Tibial nerve (tissue), 4 donors: ENCODE results near the gene SLC17A2. TPM values are rescaled to one million over a fixed set of nuclear protein-coding genes. Genes with fewer than 3 reads are reported as not detected.
A peak's percentile ranks its signal among the peaks of the same experiment; 100 is the strongest.

ENCODE experiments used
- DNase-seq, 2 donors: peaks; one replicate each; pipeline ENCODE4 v3.0.0-alpha.2; 2019; ENCODE audit warnings: low spot score in 2 of 2
- H3K27ac ChIP-seq, 4 donors: fragments of 200-600 bp; sonication (generic) in 3 of 4; one replicate each; pipeline ENCODE4 v1.5.1; 2017 to 2019; ENCODE audit warnings: mild to moderate bottlenecking in 1 of 4
- H3K27me3 ChIP-seq, 2 donors: fragments of 200-600 bp; sonication (generic) in 1 of 2; one replicate each; pipeline versions ENCODE4 v1.5.1 to v1.6.0; 2017 to 2019
- H3K36me3 ChIP-seq, 3 donors: fragments of 200-600 bp; sonication (generic); one replicate each; pipeline ENCODE4 v1.5.1; 2018 to 2019
- H3K4me1 ChIP-seq, 4 donors: fragments of 200-600 bp; sonication (generic) in 3 of 4; one replicate each; pipeline ENCODE4 v1.5.1; 2017 to 2019
- H3K4me3 ChIP-seq, 4 donors: fragments of 200-600 bp; sonication (generic) in 3 of 4; one replicate each; pipeline ENCODE4 v1.5.1; 2017 to 2019; ENCODE audit warnings: mild to moderate bottlenecking in 1 of 4, moderate library complexity in 1 of 4
- H3K9me3 ChIP-seq, 4 donors: fragments of 200-600 bp; sonication (generic) in 3 of 4; one replicate each; pipeline ENCODE4 v1.5.1; 2017 to 2019
- EP300 ChIP-seq, 2 donors: sonication (generic); formaldehyde crosslinking; IDR thresholded peaks; one replicate each; pipeline ENCODE4 v1.6.1; 2017; ENCODE audit warnings: antibody characterized with exemption in 2 of 2, mild to moderate bottlenecking in 1 of 2
- POLR2A ChIP-seq, 2 donors: fragments of 450-650 bp; IDR thresholded peaks; one replicate each; pipeline ENCODE4 v1.6.1; 2017; ENCODE audit warnings: antibody characterized with exemption in 2 of 2, mild to moderate bottlenecking in 2 of 2, moderate library complexity in 2 of 2
- WGBS, 2 donors: methylation state at CpG; one replicate each; pipeline ENCODE4 v1.1.5; 2018; 5-methylcytosine and 5-hydroxymethylcytosine counted together
- total RNA-seq, 4 donors: library from RNA; depleted of rRNA; stranded (reverse); fragments of >200 nt; gene quantifications; one replicate each; pipeline ENCODE4 v1.1.0, GENCODE V29; 2016
- TF ChIP-seq, protein P1 (sequence below), 5 experiments: fragments of 200-600 bp in 3 of 5; fragments of 450-650 bp in 2 of 5; sonication (generic) in 3 of 5; IDR thresholded peaks; one replicate each; pipeline ENCODE4 v1.5.1; 2016 to 2019; ENCODE audit warnings: antibody characterized with exemption in 5 of 5, mild to moderate bottlenecking in 3 of 5, moderate library complexity in 2 of 5

Gene SLC17A2
- total RNA-seq, 4 donors from 2014 or later = not detected

DNA sequence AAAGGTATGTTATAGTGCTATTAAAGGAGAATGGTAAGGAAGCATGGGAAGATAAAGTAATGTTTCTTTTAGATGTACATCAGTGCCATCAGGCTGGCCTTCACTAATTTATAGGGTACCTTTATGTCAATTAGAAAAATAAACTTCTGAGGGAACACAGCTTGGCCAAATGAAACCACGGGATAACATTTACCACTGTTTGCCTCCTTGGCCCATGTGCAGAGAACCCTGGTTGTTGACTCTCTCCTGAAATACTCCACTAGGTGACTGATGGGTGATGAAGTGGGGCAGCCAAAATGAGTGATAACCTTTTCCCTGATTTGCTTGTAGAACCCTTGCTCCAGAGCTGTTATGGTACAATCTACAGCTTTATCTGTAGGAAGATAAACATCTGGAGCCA is 41.6 kb upstream of the SLC17A2 start:
- Histone ChIP-seq H3K4me3 (no peak overlapping the region), H3K27me3 (no peaks in the 10 kb centered on the region), H3K4me1 (peaks cover 0 to 34% (median 18%) of the 10 kb centered on the region in 4 donors), H3K36me3 (peaks cover 0 to 92% (median 34%) of the 10 kb centered on the region in 3 donors), H3K9me3 (no peaks in the 10 kb centered on the region), H3K27ac (peak overlapping the region in 1 of 4 donors; percentile 87)
- 89 to 100% methylated on average over 1 of the region's 1 CpG for WGBS, 2 donors
- TF ChIP-seq, protein P1, sequence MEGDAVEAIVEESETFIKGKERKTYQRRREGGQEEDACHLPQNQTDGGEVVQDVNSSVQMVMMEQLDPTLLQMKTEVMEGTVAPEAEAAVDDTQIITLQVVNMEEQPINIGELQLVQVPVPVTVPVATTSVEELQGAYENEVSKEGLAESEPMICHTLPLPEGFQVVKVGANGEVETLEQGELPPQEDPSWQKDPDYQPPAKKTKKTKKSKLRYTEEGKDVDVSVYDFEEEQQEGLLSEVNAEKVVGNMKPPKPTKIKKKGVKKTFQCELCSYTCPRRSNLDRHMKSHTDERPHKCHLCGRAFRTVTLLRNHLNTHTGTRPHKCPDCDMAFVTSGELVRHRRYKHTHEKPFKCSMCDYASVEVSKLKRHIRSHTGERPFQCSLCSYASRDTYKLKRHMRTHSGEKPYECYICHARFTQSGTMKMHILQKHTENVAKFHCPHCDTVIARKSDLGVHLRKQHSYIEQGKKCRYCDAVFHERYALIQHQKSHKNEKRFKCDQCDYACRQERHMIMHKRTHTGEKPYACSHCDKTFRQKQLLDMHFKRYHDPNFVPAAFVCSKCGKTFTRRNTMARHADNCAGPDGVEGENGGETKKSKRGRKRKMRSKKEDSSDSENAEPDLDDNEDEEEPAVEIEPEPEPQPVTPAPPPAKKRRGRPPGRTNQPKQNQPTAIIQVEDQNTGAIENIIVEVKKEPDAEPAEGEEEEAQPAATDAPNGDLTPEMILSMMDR (IDR thresholded peaks at IDR 0.05) = no peak
- TF ChIP-seq EP300 (IDR thresholded peaks at IDR 0.05) = no peak
- no peak for TF ChIP-seq POLR2A (IDR thresholded peaks at IDR 0.05)
- DNase-seq = no peak

DNA sequence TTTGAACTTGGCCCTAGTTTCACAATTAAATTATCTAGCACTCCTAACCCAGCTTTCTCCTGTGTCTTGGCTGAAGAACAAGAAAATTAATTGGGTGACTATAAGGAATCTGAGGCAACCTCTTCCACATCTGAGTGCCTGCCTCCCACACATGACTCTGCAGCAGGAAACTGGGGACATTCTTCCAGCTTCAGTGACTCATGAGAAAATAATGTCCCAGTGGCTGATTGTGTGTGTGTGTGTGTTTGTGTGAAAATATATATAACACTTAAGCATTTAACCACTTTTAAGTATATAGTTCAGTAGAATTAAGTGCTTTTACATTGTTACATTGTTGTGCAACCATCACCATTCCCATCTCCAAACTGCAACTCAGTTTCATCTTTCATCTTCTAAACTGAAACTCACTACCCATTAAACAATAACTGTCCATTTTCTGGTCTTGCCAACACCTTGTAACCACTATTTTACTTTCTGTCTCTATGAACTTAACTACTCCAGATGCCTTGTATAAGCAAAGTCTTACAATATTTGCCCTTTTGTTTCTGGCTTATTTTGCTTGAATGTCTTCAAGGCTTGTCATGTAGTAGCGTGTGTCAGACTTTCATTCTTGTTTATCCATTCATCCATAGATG is 40.8 kb upstream of the SLC17A2 start:
- DNase-seq = no peak
- Histone ChIP-seq H3K27ac (peak overlapping the region in 2 of 4 donors; percentile 42 to 87), H3K9me3 (no peaks in the 10 kb centered on the region), H3K4me1 (peaks cover 0 to 42% (median 25%) of the 10 kb centered on the region in 4 donors), H3K4me3 (no peak overlapping the region), H3K27me3 (no peaks in the 10 kb centered on the region), H3K36me3 (peaks cover 0 to 92% (median 32%) of the 10 kb centered on the region in 3 donors)
- 96 to 100% methylated on average over 1 of the region's 1 CpG for WGBS, 2 donors
- TF ChIP-seq EP300 (IDR thresholded peaks at IDR 0.05) = peak in 1 of 2 donors; percentile 34
- TF ChIP-seq, protein P1 (IDR thresholded peaks at IDR 0.05) = no peak

DNA sequence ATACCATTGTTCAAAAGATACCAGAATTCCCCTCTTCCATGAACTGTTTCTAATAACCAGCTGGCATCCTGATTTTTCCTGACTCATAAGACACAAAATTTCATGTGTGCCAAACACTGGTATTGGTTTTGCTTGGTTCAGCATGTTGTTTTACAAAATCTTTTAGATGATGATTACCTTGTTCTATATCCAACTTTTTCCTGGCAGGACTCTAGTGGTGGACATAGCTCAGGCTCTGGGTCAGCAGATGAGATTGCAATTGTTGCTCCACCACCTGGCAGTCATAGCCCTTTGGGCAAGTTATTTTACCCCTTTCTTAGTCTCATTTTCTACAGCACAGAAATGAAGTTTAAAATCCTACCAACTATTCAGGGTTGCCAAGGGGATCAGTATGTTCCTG is 38.3 kb upstream of the SLC17A2 start:
- DNase-seq = no peak
- TF ChIP-seq, protein P1 (IDR thresholded peaks at IDR 0.05) = no peak
- TF ChIP-seq EP300 (IDR thresholded peaks at IDR 0.05) (no peak), POLR2A (IDR thresholded peaks at IDR 0.05) (no peak)
- no peak overlapping the region for H3K4me3 ChIP-seq
- peak overlapping the region in 2 of 4 donors; percentile 24 to 44 for H3K27ac ChIP-seq
- H3K4me1 ChIP-seq = peaks cover 0 to 68% (median 39%) of the 10 kb centered on the region in 4 donors
- peaks cover 0 to 81% (median 28%) of the 10 kb centered on the region in 3 donors for H3K36me3 ChIP-seq
- H3K27me3 ChIP-seq = no peaks in the 10 kb centered on the region
- no peaks in the 10 kb centered on the region for H3K9me3 ChIP-seq

DNA sequence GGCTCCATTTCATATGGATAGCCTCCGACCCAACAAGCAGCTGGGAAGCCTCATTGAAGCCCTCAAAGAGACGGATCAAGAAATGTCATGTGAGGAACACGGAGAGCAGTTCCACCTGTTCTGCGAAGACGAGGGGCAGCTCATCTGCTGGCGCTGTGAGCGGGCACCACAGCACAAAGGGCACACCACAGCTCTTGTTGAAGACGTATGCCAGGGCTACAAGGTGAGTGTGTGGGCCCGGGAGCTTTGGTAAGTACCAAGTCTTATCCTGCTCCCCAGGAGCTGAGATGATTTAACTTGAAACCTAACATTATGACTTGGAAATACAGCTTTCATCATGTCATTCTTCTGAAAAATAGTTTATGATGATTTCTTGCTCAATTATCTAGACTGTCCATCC is 36.2 kb upstream of the SLC17A2 start:
- Histone ChIP-seq H3K27ac (no peak overlapping the region), H3K9me3 (no peaks in the 10 kb centered on the region), H3K4me1 (peaks cover 0 to 79% (median 46%) of the 10 kb centered on the region in 4 donors), H3K36me3 (peaks cover 0 to 60% (median 9%) of the 10 kb centered on the region in 3 donors), H3K27me3 (no peaks in the 10 kb centered on the region), H3K4me3 (no peak overlapping the region)
- TF ChIP-seq, protein P1 (IDR thresholded peaks at IDR 0.05) = no peak
- TF ChIP-seq POLR2A (IDR thresholded peaks at IDR 0.05) (no peak), EP300 (IDR thresholded peaks at IDR 0.05) (no peak)
- DNase-seq = no peak
- 98% methylated on average over 9 of the region's 9 CpGs for WGBS, 2 donors

DNA sequence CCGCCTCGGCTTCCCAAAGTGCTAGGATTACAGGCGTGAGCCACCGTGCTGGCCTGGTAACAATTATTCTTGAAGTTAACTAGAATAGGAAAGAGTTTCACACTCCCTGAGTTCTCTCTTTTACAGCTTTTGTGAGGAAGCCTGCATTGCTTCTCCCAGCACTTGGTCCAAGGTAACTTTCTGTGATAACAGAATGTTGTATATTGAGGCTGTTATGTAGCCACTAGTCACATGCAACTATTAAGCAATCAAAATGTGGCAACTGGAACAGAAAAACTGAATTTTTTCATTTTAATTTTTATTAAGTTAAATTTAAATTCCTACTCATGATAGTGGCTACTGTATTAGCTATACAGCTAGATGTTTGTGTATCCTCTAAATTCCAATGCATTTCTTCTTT is 34.6 kb upstream of the SLC17A2 start:
- Histone ChIP-seq H3K4me3 (no peak overlapping the region), H3K36me3 (peaks cover 0 to 52% (median 2%) of the 10 kb centered on the region in 3 donors), H3K27ac (no peak overlapping the region), H3K4me1 (peaks cover 0 to 67% (median 44%) of the 10 kb centered on the region in 4 donors), H3K27me3 (no peaks in the 10 kb centered on the region), H3K9me3 (no peaks in the 10 kb centered on the region)
- no peak for DNase-seq
- TF ChIP-seq POLR2A (IDR thresholded peaks at IDR 0.05) (no peak), EP300 (IDR thresholded peaks at IDR 0.05) (no peak)
- TF ChIP-seq, protein P1 (IDR thresholded peaks at IDR 0.05) = no peak
- WGBS, 2 donors = 97 to 100% methylated on average over 4 of the region's 4 CpGs
